Activated CD4-positive, alpha-beta memory T cell treated with anti-CD3 and anti-CD28 coated beads, Interleukin-2, amount 10 ng/mL, durations not matched to agents 7 days and 5 days (primary cell): ENCODE results near the gene RHBDD3. TPM values are rescaled to one million over a fixed set of nuclear protein-coding genes. Genes with fewer than 3 reads are reported as not detected.
"Not testable (repeated sequence)": the region's sequence is repeated elsewhere in the genome, so short reads cannot be mapped to it uniquely, and the experiment has no call there.

Experiments used
- CTCF ChIA-PET: fragments of 350-600 bp; sonication (Branson Sonifier 250); formaldehyde crosslinking; loops from one replicate; lab custom pipeline; 2021; ENCODE audit warnings: antibody characterized with exemption, inconsistent platforms; lab: Charles Lee
- POLR2A ChIA-PET: fragments of 350-600 bp; sonication (Branson Sonifier 250); formaldehyde crosslinking; loops from one replicate; lab custom pipeline; 2021; ENCODE audit warnings: antibody characterized with exemption; lab: Charles Lee
- DNase-seq: peaks from one replicate; pipeline ENCODE4 v3.0.0-alpha.2; 2020
- H3K27ac Mint-ChIP-seq: one replicate; pipeline ENCODE4 v1.8.0; 2021; ENCODE audit warnings: mild to moderate bottlenecking, mixed read lengths
- H3K27me3 Mint-ChIP-seq: one replicate; pipeline ENCODE4 v1.8.0; 2021; ENCODE audit warnings: mixed read lengths
- H3K36me3 Mint-ChIP-seq: one replicate; pipeline ENCODE4 v1.8.0; 2021; ENCODE audit warnings: low read depth, mixed read lengths
- H3K4me1 Mint-ChIP-seq: one replicate; pipeline ENCODE4 v1.8.0; 2021; ENCODE audit warnings: mixed read lengths
- H3K4me3 Mint-ChIP-seq: one replicate; pipeline ENCODE4 v1.8.0; 2021; ENCODE audit warnings: mild to moderate bottlenecking, mixed read lengths
- H3K9me3 Mint-ChIP-seq: one replicate; pipeline ENCODE4 v1.8.0; 2021; ENCODE audit warnings: mixed read lengths
- total RNA-seq, 2 experiments: library from RNA; stranded (reverse); gene quantifications; one replicate each; pipeline ENCODE4 v1.2.3, GENCODE V29; 2021

Gene RHBDD3
- total RNA-seq, 2 experiments from 2014 or later: 27.8 to 28.8 TPM

DNA sequence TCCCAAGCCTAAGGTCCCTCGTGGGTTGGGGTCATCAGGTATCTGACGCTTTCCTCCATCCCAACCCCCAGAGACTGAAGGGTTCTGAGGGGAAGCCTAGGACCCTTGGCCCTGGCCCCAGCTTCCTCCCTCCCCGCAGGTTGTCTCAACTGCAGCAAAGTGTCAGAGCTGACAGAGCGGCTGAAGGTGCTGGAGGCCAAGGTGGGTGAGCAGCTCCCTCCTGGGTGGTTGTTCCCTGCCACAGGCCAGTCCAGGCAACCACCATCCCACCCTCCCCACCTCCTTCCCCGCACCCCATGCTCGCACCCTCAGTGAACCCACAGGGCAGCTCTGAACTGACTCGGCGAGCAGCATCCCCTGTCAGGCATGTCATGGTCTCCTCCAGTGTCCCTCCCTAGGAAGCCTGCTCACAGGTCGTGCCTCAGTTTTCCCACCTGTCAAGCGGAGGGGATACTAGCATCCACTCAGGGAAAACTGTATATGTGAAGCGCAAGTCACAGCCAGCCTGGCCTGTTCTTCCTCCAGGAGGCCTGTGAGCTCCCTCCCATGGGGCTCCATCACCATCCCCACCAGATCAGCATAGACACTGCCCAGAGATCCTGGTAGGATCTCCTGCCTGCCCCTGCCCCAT, 41.3 kb downstream of the RHBDD3 start:
- H3K27me3 Mint-ChIP-seq: peaks cover 3% of the 10 kb centered on the region
- POLR2A ChIA-PET: interaction anchor here (0.6 kb wide), 1 partner anchor 520 kb away, joined by 3 read pairs; no protein-coding TSS in a partner anchor
- no peak overlapping the region for H3K4me3 Mint-ChIP-seq
- no peaks in the 10 kb centered on the region for H3K9me3 Mint-ChIP-seq
- DNase-seq: no peak
- no peaks in the 10 kb centered on the region for H3K4me1 Mint-ChIP-seq
- no peak overlapping the region for H3K27ac Mint-ChIP-seq
- CTCF ChIA-PET: interaction anchor here (0.7 to 1.0 kb wide), 2 partner anchors 186 to 529 kb away, joined by 3 read pairs; no protein-coding TSS in a partner anchor
- no peaks in the 10 kb centered on the region for H3K36me3 Mint-ChIP-seq

GRCh38 chr22:29225422-29226090, 42.2 kb downstream of the RHBDD3 start:
- no peak for DNase-seq
- no peak overlapping the region for H3K27ac Mint-ChIP-seq
- H3K36me3 Mint-ChIP-seq: no peaks in the 10 kb centered on the region
- H3K4me1 Mint-ChIP-seq: no peaks in the 10 kb centered on the region
- H3K27me3 Mint-ChIP-seq: peaks cover 3% of the 10 kb centered on the region
- H3K4me3 Mint-ChIP-seq: no peak overlapping the region
- no peaks in the 10 kb centered on the region for H3K9me3 Mint-ChIP-seq
- CTCF ChIA-PET: interaction anchor here (1.1 kb wide), 1 partner anchor 185 kb away, joined by 3 read pairs; no protein-coding TSS in a partner anchor
- POLR2A ChIA-PET: no interaction called here

DNA sequence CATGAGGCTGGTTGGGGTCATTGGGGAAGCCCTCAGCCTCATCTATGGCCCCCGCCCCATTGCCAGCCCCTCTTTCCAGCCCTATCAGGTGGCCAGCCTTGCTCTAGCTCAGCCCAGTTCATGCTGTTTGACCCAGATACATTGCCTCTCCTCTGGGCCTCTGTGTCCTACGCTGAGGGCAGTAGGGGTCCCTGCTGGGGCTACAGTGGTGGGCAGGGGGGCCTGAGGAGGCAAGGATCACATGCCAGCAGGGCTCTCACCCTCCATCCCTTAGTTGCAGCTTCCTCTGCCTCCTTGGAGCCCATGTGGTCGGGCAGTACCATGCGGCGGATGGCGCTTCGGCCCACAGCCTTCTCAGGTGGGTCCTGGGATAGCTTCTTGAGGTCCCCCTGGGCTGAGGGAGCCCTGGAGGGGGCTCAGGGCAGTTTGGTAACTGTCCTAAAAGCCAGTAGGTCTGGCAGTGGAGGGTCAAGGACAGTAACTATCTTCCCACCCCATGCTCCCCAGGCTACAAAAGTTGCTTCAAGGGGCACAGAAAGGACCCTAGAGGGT, 42.8 kb downstream of the RHBDD3 start:
- Mint-ChIP-seq H3K36me3 (no peaks in the 10 kb centered on the region), H3K4me1 (no peaks in the 10 kb centered on the region), H3K27me3 (peaks cover 1% of the 10 kb centered on the region), H3K4me3 (no peak overlapping the region), H3K27ac (no peak overlapping the region), H3K9me3 (no peaks in the 10 kb centered on the region)
- POLR2A ChIA-PET: no interaction called here
- CTCF ChIA-PET: interaction anchor here (1.1 kb wide), 1 partner anchor 184 kb away, joined by 3 read pairs; no protein-coding TSS in a partner anchor
- DNase-seq: no peak

DNA sequence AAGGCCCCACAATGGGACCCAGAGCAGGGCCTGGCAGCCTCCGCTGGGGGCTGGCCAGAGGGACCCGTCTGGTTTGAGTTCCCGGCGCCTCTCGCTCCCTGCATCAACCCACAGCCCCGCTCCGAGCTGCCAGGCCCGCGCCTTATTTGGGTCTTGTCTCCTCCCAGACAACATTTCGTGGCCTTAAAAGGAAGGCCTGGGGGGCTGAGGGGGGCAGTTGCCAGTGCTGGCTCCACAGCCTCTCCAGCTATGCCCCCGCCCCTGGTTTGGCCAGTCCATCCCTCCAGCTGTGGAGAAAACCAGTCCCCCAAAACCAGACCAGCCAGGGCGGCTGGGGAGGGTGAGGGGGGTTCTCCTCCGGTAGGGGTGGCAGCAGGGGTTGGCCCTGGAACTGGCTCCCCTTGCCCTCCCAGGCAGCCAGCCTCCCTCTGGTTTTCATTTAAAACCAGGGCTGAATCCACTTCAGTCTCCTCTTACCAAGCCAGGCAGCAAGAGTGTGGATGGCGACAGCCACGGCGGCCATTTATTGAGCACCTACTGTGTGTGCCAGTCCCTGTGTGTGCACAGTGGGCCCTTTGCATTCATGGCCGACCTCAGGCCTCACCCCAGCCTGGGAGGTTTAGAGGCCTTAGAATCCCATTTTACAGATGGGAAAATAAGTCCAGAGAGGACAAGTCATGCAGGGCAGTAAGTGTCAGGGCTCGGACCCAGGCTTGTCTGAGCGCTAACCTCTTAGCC, 43.5 kb downstream of the RHBDD3 start:
- H3K9me3 Mint-ChIP-seq: no peaks in the 10 kb centered on the region
- no peaks in the 10 kb centered on the region for H3K36me3 Mint-ChIP-seq
- POLR2A ChIA-PET: no interaction called here
- H3K27me3 Mint-ChIP-seq: peaks cover 1% of the 10 kb centered on the region
- DNase-seq: no peak
- no peak overlapping the region for H3K27ac Mint-ChIP-seq
- H3K4me3 Mint-ChIP-seq: no peak overlapping the region
- CTCF ChIA-PET: no interaction called here
- H3K4me1 Mint-ChIP-seq: no peaks in the 10 kb centered on the region

DNA sequence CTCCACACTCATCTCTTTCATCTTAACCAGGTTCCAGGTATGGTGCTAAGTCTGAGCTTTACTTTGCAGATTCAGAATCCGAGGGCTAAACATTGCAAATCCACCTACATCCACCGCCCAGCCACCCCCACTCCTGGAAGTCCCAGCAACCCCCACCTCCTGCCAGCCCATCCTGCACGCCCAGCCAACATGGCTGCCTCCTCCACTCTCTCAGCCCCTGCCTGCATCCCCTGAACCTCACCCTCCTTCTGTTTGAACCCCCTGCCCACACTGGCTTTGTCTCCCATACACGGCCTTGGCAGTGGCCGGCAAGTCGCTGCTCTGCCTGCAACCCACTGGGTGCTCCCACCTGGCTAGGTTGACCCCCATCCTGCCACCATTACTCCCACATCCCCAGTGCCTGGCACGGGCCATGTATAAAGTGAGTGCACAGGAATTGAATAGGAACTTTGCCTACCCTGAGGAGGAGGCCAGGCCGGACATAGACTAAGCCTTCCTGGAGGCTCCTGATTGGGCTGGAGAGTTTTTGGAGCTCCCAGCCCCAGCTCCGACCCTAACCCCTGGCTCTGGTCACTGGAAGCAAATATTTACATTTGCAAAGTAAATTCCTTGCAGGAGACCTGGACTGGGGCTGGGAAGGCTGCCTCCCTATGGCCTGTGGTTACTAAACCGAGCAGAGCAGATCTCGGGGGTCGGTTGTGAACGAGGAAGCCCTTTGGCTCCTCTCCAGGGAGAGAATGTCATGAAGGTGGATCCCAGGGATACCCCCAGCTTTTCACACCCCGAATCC, 47.7 kb downstream of the RHBDD3 start:
- Mint-ChIP-seq H3K4me1 (no peaks in the 10 kb centered on the region), H3K4me3 (no peak overlapping the region), H3K27ac (no peak overlapping the region), H3K27me3 (peaks cover 1% of the 10 kb centered on the region), H3K9me3 (no peaks in the 10 kb centered on the region), H3K36me3 (no peaks in the 10 kb centered on the region)
- DNase-seq: no peak
- CTCF ChIA-PET: no interaction called here
- POLR2A ChIA-PET: no interaction called here

GRCh38 chr22:29219409-29219782, 48.4 kb downstream of the RHBDD3 start:
- H3K27me3 Mint-ChIP-seq, H3K4me3 Mint-ChIP-seq, H3K9me3 Mint-ChIP-seq, H3K36me3 Mint-ChIP-seq, POLR2A ChIA-PET, DNase-seq, H3K27ac Mint-ChIP-seq, CTCF ChIA-PET, H3K4me1 Mint-ChIP-seq: not testable (repeated sequence)

DNA sequence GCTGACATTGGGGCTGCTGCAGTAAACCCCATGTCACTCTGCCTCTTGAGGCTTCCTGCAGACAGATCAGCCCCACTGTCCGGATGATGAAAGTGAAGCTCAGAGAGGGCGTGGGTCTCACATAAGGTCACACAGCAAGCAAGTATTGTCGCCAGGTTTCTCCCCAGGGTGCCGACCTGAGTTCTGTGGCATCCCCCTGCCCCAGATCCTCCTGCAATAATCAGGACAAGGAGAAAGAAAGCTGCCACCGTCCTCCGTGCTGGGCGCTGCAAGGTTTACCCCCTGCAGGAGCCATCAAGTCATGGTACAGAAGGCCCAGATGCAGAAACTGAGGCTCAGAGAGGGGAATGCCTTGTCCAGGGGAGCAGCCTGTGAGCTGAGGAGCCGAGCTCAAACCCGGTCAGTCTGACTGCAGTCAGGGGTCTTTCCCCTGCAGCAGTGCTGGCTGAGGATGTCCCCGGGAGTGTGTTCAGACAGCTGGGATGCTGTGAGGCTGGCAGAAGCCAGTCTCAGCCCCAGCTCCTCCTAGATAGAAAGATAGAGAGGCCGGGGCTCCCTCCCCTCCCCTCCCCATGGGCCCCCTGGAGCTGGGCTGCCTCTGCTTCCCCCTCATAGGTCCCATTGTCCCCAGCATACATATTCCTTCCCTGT, 48.9 kb downstream of the RHBDD3 start:
- no peak overlapping the region for H3K4me3 Mint-ChIP-seq
- no peaks in the 10 kb centered on the region for H3K9me3 Mint-ChIP-seq
- no peak for DNase-seq
- ChIA-PET CTCF (no interaction called here), POLR2A (no interaction called here)
- H3K36me3 Mint-ChIP-seq: no peaks in the 10 kb centered on the region
- H3K27ac Mint-ChIP-seq: no peak overlapping the region
- H3K27me3 Mint-ChIP-seq: peaks cover 1% of the 10 kb centered on the region
- no peaks in the 10 kb centered on the region for H3K4me1 Mint-ChIP-seq

DNA sequence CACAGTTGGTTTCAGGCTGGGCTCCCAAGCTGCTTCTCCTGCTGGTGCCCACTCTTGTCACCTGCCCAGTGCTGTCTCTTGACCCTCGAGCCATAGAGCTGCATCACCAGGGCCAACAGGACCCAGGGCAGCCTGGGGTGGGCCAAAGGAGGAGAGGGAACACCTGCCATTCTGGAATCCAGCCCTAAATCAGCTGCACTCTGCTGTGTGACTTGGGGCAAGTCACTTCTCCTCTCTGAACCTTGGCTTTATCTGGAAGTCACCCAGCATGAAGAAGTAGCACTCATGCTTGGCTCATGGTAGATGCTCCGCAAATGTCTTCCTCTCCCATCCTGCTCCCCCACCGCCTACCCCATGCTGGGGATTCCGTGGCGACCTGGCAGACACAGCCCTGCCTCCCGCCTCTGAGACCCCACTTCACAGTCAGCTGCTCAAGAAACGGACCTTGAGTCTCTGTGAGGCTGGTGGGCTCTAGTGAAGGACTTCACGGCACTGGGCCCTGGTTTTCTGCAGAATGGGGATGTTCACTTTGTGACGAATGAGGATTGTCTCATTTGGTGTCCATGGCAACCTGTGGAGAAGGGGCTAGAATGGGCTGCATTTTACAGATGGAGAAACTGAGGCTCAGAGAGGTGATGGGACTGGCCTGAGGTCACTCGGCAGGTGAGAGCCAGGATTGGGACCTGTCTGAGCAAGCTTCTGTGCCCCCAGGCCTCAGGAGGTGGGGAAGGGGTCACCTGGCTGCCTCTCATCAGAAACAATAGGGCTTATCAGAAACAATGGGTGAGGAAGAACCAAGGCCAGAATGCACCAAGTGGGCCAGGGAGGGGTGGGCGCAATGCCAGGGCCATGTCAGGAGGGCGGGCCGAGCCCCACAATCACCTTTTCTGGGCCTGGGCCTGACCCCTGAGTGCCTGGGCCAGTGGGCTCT, 49.7 kb downstream of the RHBDD3 start:
- DNase-seq: no peak
- ChIA-PET CTCF (no interaction called here), POLR2A (no interaction called here)
- Mint-ChIP-seq H3K27ac (no peak overlapping the region), H3K4me1 (no peaks in the 10 kb centered on the region), H3K27me3 (peaks cover 1% of the 10 kb centered on the region), H3K4me3 (no peak overlapping the region), H3K36me3 (no peaks in the 10 kb centered on the region), H3K9me3 (no peaks in the 10 kb centered on the region)

GRCh38 chr22:29216873-29217666, 50.7 kb downstream of the RHBDD3 start:
- POLR2A ChIA-PET: no interaction called here
- peaks cover 1% of the 10 kb centered on the region for H3K27me3 Mint-ChIP-seq
- DNase-seq: no peak
- H3K4me3 Mint-ChIP-seq: no peak overlapping the region
- CTCF ChIA-PET: no interaction called here
- H3K36me3 Mint-ChIP-seq: no peaks in the 10 kb centered on the region
- H3K9me3 Mint-ChIP-seq: no peaks in the 10 kb centered on the region
- no peak overlapping the region for H3K27ac Mint-ChIP-seq
- H3K4me1 Mint-ChIP-seq: no peaks in the 10 kb centered on the region

- no peak overlapping the region for H3K4me3 Mint-ChIP-seq
- no peak for DNase-seq
These were observed 51.5 kb downstream of the RHBDD3 start for GRCh38 chr22:29216011-29216872.

More at GRCh38 chr22:29216011-29216872, 51.5 kb downstream of the RHBDD3 start:
- no peak overlapping the region for H3K27ac Mint-ChIP-seq
- CTCF ChIA-PET: no interaction called here
- no peaks in the 10 kb centered on the region for H3K9me3 Mint-ChIP-seq
- H3K36me3 Mint-ChIP-seq: no peaks in the 10 kb centered on the region
- H3K27me3 Mint-ChIP-seq: peaks cover 4% of the 10 kb centered on the region
- POLR2A ChIA-PET: no interaction called here
- H3K4me1 Mint-ChIP-seq: no peaks in the 10 kb centered on the region
